ENCODE results near the gene SAP130. TPM values are rescaled to one million over a fixed set of nuclear protein-coding genes. Genes with fewer than 3 reads are reported as not detected.

The SAP130 gene
- total and polyA plus RNA-seq, 12 donors, result 7.0 to 22.7 (median 14.0) TPM

DNA sequence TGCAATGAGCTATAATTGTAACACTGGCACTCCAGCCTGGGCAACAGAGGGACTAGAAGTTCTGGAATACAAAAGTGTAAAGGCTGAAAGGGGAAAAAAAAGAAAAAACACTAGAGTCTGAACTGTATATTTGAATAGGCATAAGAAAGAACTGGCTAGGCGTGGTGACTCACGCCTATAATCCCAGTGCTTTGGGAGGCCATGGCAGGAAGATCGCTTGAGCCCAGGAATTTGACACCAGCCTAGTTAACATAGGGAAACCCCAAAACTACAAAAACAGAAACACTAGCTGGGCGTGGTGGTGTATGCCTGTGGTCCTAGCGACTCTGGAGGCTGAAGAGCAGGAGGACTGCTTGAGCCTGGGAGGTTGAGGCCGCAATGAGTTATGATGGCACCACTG, 70.6 kb downstream of the SAP130 start:
- no peak for TF ChIP-seq POLR2A (IDR thresholded peaks at IDR 0.05)
- TF ChIP-seq CTCF (IDR thresholded peaks at IDR 0.05), result no peak
- Histone ChIP-seq H3K4me1 (replicated peaks in 1 of 2) (peaks cover 0 to 15% of the 10 kb centered on the region in 2 donors), H3K9me3 (replicated peaks in 1 of 3) (no peaks in the 10 kb centered on the region), H3K36me3 (replicated peaks in 1 of 2) (peaks cover 0 to 26% of the 10 kb centered on the region in 2 donors), H3K4me3 (no peak overlapping the region), H3K27me3 (no peaks in the 10 kb centered on the region), H3K27ac (no peak overlapping the region)
- DNase-seq, result no peak
- 91 to 98% (median 96%) methylated on average over 6 of the region's 6 CpGs for WGBS, 4 donors
- intact Hi-C loops (cut with DNase I), result no loop called here

DNA sequence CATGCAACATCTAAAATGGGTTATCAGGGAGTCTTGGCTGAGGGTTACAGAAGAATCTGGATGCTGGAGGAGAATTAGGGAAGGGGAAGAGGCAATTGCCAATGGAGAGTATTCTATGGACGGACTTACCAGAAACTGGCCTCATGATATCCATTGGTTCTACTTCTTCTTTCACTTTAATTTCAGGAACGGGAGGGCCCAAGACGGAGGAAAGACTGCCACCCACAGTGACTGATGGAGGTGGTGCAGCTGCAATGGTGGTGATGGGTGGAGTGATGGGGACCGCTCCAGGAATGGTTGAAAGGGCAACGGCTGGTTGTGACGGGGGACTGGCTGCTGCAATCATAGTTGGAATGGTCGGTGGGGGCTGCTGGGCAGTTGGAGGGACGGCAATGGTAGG, 73.0 kb downstream of the SAP130 start:
- H3K9me3 ChIP-seq (replicated peaks in 1 of 3), result no peaks in the 10 kb centered on the region
- H3K4me3 ChIP-seq, result no peak overlapping the region
- DNase-seq, result no peak
- WGBS, 4 donors, result 89 to 91% (median 90%) methylated on average over 8 of the region's 8 CpGs
- peaks cover 0 to 15% of the 10 kb centered on the region in 2 donors for H3K4me1 ChIP-seq (replicated peaks in 1 of 2)
- no peak overlapping the region for H3K27ac ChIP-seq
- TF ChIP-seq CTCF (IDR thresholded peaks at IDR 0.05) (no peak), POLR2A (IDR thresholded peaks at IDR 0.05) (no peak)
- peaks cover 0 to 30% of the 10 kb centered on the region in 2 donors for H3K36me3 ChIP-seq (replicated peaks in 1 of 2)
- H3K27me3 ChIP-seq, result no peaks in the 10 kb centered on the region
- intact Hi-C loops (cut with DNase I), result no loop called here

GRCh38 chr2:127953849-127954248, 74.0 kb downstream of the SAP130 start:
- peaks cover 0 to 15% of the 10 kb centered on the region in 2 donors for H3K4me1 ChIP-seq (replicated peaks in 1 of 2)
- no peaks in the 10 kb centered on the region for H3K9me3 ChIP-seq (replicated peaks in 1 of 3)
- peak overlapping the region in 1 of 5 donors; percentile 15 for H3K27ac ChIP-seq
- DNase-seq, result no peak
- WGBS, 4 donors, result 91 to 96% (median 95%) methylated on average over 2 of the region's 2 CpGs
- intact Hi-C loops (cut with DNase I), result no loop called here
- TF ChIP-seq POLR2A (IDR thresholded peaks at IDR 0.05) (no peak), CTCF (IDR thresholded peaks at IDR 0.05) (no peak)
- no peaks in the 10 kb centered on the region for H3K27me3 ChIP-seq
- H3K36me3 ChIP-seq (replicated peaks in 1 of 2), result peaks cover 0 to 40% of the 10 kb centered on the region in 2 donors
- no peak overlapping the region for H3K4me3 ChIP-seq

DNA sequence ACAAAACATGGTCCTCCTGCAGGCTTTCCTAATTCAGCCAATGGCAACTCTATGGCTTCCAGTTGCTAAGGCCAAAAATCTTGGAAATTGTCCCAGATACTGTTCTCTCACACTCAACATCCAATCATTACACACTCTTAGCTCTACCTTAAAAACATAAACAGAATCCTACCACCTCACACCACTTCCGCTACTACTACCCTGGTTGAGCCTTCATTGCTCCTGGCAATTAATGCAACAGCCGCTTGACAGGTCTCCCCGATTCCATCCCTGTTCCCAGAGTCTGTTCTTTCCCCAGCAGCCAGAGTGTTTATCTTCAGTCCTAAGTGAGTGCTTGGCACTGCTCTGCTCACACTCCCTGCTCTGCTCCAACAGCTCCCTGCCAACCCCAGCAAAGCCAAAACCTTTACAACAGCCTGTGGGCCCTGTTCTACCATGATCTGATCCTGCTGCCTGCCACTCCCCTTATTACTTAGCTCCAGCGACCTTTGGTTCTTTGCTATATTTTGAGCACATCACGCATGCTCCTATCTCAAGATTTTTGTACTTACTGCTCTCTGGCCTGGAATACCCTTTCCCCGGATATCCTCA, 74.6 kb downstream of the SAP130 start:
- Histone ChIP-seq H3K27me3 (no peaks in the 10 kb centered on the region), H3K27ac (peak overlapping the region in 1 of 5 donors; percentile 38), H3K9me3 (replicated peaks in 1 of 3) (no peaks in the 10 kb centered on the region), H3K4me1 (replicated peaks in 1 of 2) (peaks cover 0 to 15% of the 10 kb centered on the region in 2 donors), H3K4me3 (no peak overlapping the region), H3K36me3 (replicated peaks in 1 of 2) (peaks cover 0 to 46% of the 10 kb centered on the region in 2 donors)
- 76 to 85% (median 81%) methylated on average over 6 of the region's 6 CpGs for WGBS, 4 donors
- peak in 4 of 7 donors; percentile 17 to 53 (median 26) for DNase-seq
- TF ChIP-seq CTCF (IDR thresholded peaks at IDR 0.05) (no peak), POLR2A (IDR thresholded peaks at IDR 0.05) (no peak)
- intact Hi-C loops (cut with DNase I), result no loop called here

Data from adrenal gland (tissue), 12 donors.